Heart left ventricle (tissue), 13 donors: ENCODE results near the gene NARS2.

Source experiments
- POLR2A ChIP-seq, 2 donors: fragments of 450-650 bp; IDR thresholded peaks; one replicate each; pipeline ENCODE4 v1.6.1; 2017; ENCODE audit warnings: antibody characterized with exemption in 2 of 2, mild to moderate bottlenecking in 2 of 2, moderate library complexity in 2 of 2
- TF ChIP-seq, protein P1 (sequence below), 12 donors: fragments of 200-600 bp; sonication (generic) in 4 of 12; IDR thresholded peaks; one replicate each; pipeline versions ENCODE4 v1.5.0 to v1.8.0; 2018 to 2022; ENCODE audit warnings: antibody characterized with exemption in 12 of 12, mild to moderate bottlenecking in 5 of 12
- donor health status: ischemic (EF 13 %, LVEDD 7.1; RV severe dilation, severe dysfunction).
- donor health status: DM: no; HTN: yes; CAD: no.
- donor health status: DM: no; HTN: no; CAD: no.
- donor health status: ischemic (EF 25% LVEDD 6.9; RV normal size, moderate dysfunction).
- donor health status: ischemic (EF 25% LVEDD 5.7; RV mildly dilated, moderate dysfunction).
- donor health status: ischemic (EF 35%, LVEDD 5.7; RV mildly dilated, moderate dysfunction).
- donor health status: nonischemic (EF 11% LVEDD 7.7; RV severe dilation, severe dysfunction).
- donor health status: DM: yes; HTN: yes; CAD: no.
- donor health status: PGD.
- donor health status: ischemic (EF 29% LVEDD 5.4; RV normal size, mild dysfunction).
- donor health status: nonischemic (EF 23%, LVEDD 6.1; RV moderate dilation, normal function).

DNA sequence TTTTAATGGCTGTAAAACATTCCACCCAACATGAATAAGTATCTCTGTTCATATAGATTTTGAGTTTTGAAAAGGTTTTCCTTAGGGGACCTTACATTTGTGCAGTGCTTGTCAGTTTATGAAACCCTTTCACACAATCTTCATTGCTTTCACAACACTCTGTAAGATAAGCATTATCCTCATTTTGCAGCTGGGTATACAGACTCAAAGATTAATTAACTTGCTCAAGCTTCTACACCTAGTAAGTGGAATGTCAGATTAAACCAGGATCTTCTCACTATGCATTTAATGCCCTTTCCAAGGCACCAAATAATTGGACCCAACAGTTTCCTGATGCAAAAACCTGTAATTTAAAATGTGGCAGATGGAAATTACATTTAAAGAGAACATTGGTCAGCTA is 145.5 kb downstream of the NARS2 start:
- TF ChIP-seq, protein P1, sequence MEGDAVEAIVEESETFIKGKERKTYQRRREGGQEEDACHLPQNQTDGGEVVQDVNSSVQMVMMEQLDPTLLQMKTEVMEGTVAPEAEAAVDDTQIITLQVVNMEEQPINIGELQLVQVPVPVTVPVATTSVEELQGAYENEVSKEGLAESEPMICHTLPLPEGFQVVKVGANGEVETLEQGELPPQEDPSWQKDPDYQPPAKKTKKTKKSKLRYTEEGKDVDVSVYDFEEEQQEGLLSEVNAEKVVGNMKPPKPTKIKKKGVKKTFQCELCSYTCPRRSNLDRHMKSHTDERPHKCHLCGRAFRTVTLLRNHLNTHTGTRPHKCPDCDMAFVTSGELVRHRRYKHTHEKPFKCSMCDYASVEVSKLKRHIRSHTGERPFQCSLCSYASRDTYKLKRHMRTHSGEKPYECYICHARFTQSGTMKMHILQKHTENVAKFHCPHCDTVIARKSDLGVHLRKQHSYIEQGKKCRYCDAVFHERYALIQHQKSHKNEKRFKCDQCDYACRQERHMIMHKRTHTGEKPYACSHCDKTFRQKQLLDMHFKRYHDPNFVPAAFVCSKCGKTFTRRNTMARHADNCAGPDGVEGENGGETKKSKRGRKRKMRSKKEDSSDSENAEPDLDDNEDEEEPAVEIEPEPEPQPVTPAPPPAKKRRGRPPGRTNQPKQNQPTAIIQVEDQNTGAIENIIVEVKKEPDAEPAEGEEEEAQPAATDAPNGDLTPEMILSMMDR (IDR thresholded peaks at IDR 0.05), result no peak
- no peak for TF ChIP-seq POLR2A (IDR thresholded peaks at IDR 0.05)
